ENCODE measurements around the gene ACTR3C.

ACTR3C gene

GRCh38 chr7:150336746-150337145 is 13.4 kb upstream of the ACTR3C start:
- no peak overlapping the region for H3K4me3 ChIP-seq (ENCODE audit: insufficient read depth, low read depth, low read length, poor library complexity, severe bottlenecking)
- peaks cover 3% of the 10 kb centered on the region for H3K36me3 ChIP-seq (ENCODE audit: control insufficient read depth, insufficient read depth, low read length)
- DNase-seq, result no peak
- no peaks in the 10 kb centered on the region for H3K9me3 ChIP-seq (ENCODE audit: control insufficient read depth, low read length)
- peaks cover 10% of the 10 kb centered on the region for H3K27me3 ChIP-seq (replicated peaks; ENCODE audit: control insufficient read depth, insufficient read depth, low read length, poor library complexity, severe bottlenecking)
- H3K4me1 ChIP-seq (ENCODE audit: control insufficient read depth, insufficient read depth, low read length, poor library complexity, severe bottlenecking), result no peaks in the 10 kb centered on the region
- no peak overlapping the region for H3K27ac ChIP-seq (ENCODE audit: insufficient read depth, low read length, poor library complexity, severe bottlenecking)

- DNase-seq, result no peak
- no peaks in the 10 kb centered on the region for H3K9me3 ChIP-seq (ENCODE audit: control insufficient read depth, low read length)
- no peaks in the 10 kb centered on the region for H3K4me1 ChIP-seq (ENCODE audit: control insufficient read depth, insufficient read depth, low read length, poor library complexity, severe bottlenecking)
- peaks cover 5% of the 10 kb centered on the region for H3K27me3 ChIP-seq (replicated peaks; ENCODE audit: control insufficient read depth, insufficient read depth, low read length, poor library complexity, severe bottlenecking)
- peaks cover 3% of the 10 kb centered on the region for H3K36me3 ChIP-seq (ENCODE audit: control insufficient read depth, insufficient read depth, low read length)
- H3K27ac ChIP-seq (ENCODE audit: insufficient read depth, low read length, poor library complexity, severe bottlenecking), result no peak overlapping the region
- H3K4me3 ChIP-seq (ENCODE audit: insufficient read depth, low read depth, low read length, poor library complexity, severe bottlenecking), result no peak overlapping the region
Measured at GRCh38 chr7:150335774-150336112, 12.4 kb upstream of the ACTR3C start.

GRCh38 chr7:150335108-150335773 is 11.9 kb upstream of the ACTR3C start:
- H3K27ac ChIP-seq (ENCODE audit: insufficient read depth, low read length, poor library complexity, severe bottlenecking), result no peak overlapping the region
- no peaks in the 10 kb centered on the region for H3K9me3 ChIP-seq (ENCODE audit: control insufficient read depth, low read length)
- no peak overlapping the region for H3K4me3 ChIP-seq (ENCODE audit: insufficient read depth, low read depth, low read length, poor library complexity, severe bottlenecking)
- H3K4me1 ChIP-seq (ENCODE audit: control insufficient read depth, insufficient read depth, low read length, poor library complexity, severe bottlenecking), result no peaks in the 10 kb centered on the region
- H3K27me3 ChIP-seq (replicated peaks; ENCODE audit: control insufficient read depth, insufficient read depth, low read length, poor library complexity, severe bottlenecking), result peaks cover 1% of the 10 kb centered on the region
- H3K36me3 ChIP-seq (ENCODE audit: control insufficient read depth, insufficient read depth, low read length), result peaks cover 8% of the 10 kb centered on the region
- no peak for DNase-seq

- peaks cover 17% of the 10 kb centered on the region for H3K36me3 ChIP-seq (ENCODE audit: control insufficient read depth, insufficient read depth, low read length)
- no peaks in the 10 kb centered on the region for H3K27me3 ChIP-seq (replicated peaks; ENCODE audit: control insufficient read depth, insufficient read depth, low read length, poor library complexity, severe bottlenecking)
- DNase-seq, result no peak
- no peak overlapping the region for H3K27ac ChIP-seq (ENCODE audit: insufficient read depth, low read length, poor library complexity, severe bottlenecking)
- no peaks in the 10 kb centered on the region for H3K9me3 ChIP-seq (ENCODE audit: control insufficient read depth, low read length)
- no peak overlapping the region for H3K4me3 ChIP-seq (ENCODE audit: insufficient read depth, low read depth, low read length, poor library complexity, severe bottlenecking)
- H3K4me1 ChIP-seq (ENCODE audit: control insufficient read depth, insufficient read depth, low read length, poor library complexity, severe bottlenecking), result no peaks in the 10 kb centered on the region
Measured at GRCh38 chr7:150334108-150334507, 10.8 kb upstream of the ACTR3C start.

GRCh38 chr7:150333659-150334058 is 10.3 kb upstream of the ACTR3C start:
- Histone ChIP-seq H3K4me3 (ENCODE audit: insufficient read depth, low read depth, low read length, poor library complexity, severe bottlenecking) (no peak overlapping the region), H3K9me3 (ENCODE audit: control insufficient read depth, low read length) (no peaks in the 10 kb centered on the region), H3K36me3 (ENCODE audit: control insufficient read depth, insufficient read depth, low read length) (peaks cover 19% of the 10 kb centered on the region), H3K27ac (ENCODE audit: insufficient read depth, low read length, poor library complexity, severe bottlenecking) (no peak overlapping the region), H3K27me3 (replicated peaks; ENCODE audit: control insufficient read depth, insufficient read depth, low read length, poor library complexity, severe bottlenecking) (no peaks in the 10 kb centered on the region), H3K4me1 (ENCODE audit: control insufficient read depth, insufficient read depth, low read length, poor library complexity, severe bottlenecking) (no peaks in the 10 kb centered on the region)
- no peak for DNase-seq

GRCh38 chr7:150332852-150333635 is 9.7 kb upstream of the ACTR3C start:
- no peaks in the 10 kb centered on the region for H3K9me3 ChIP-seq (ENCODE audit: control insufficient read depth, low read length)
- no peak for DNase-seq
- H3K27me3 ChIP-seq (replicated peaks; ENCODE audit: control insufficient read depth, insufficient read depth, low read length, poor library complexity, severe bottlenecking), result no peaks in the 10 kb centered on the region
- H3K4me1 ChIP-seq (ENCODE audit: control insufficient read depth, insufficient read depth, low read length, poor library complexity, severe bottlenecking), result no peaks in the 10 kb centered on the region
- no peak overlapping the region for H3K4me3 ChIP-seq (ENCODE audit: insufficient read depth, low read depth, low read length, poor library complexity, severe bottlenecking)
- peaks cover 24% of the 10 kb centered on the region for H3K36me3 ChIP-seq (ENCODE audit: control insufficient read depth, insufficient read depth, low read length)
- H3K27ac ChIP-seq (ENCODE audit: insufficient read depth, low read length, poor library complexity, severe bottlenecking), result no peak overlapping the region

GRCh38 chr7:150330211-150330885 is 7.0 kb upstream of the ACTR3C start:
- H3K27me3 ChIP-seq (replicated peaks; ENCODE audit: control insufficient read depth, insufficient read depth, low read length, poor library complexity, severe bottlenecking), result no peaks in the 10 kb centered on the region
- no peaks in the 10 kb centered on the region for H3K9me3 ChIP-seq (ENCODE audit: control insufficient read depth, low read length)
- no peak overlapping the region for H3K27ac ChIP-seq (ENCODE audit: insufficient read depth, low read length, poor library complexity, severe bottlenecking)
- no peak overlapping the region for H3K4me3 ChIP-seq (ENCODE audit: insufficient read depth, low read depth, low read length, poor library complexity, severe bottlenecking)
- H3K4me1 ChIP-seq (ENCODE audit: control insufficient read depth, insufficient read depth, low read length, poor library complexity, severe bottlenecking), result no peaks in the 10 kb centered on the region
- DNase-seq, result no peak
- H3K36me3 ChIP-seq (ENCODE audit: control insufficient read depth, insufficient read depth, low read length), result peaks cover 31% of the 10 kb centered on the region

- Histone ChIP-seq H3K4me1 (ENCODE audit: control insufficient read depth, insufficient read depth, low read length, poor library complexity, severe bottlenecking) (peaks cover under 1% of the 10 kb centered on the region), H3K27ac (ENCODE audit: insufficient read depth, low read length, poor library complexity, severe bottlenecking) (no peak overlapping the region), H3K27me3 (replicated peaks; ENCODE audit: control insufficient read depth, insufficient read depth, low read length, poor library complexity, severe bottlenecking) (no peaks in the 10 kb centered on the region), H3K36me3 (ENCODE audit: control insufficient read depth, insufficient read depth, low read length) (peaks cover 31% of the 10 kb centered on the region), H3K4me3 (ENCODE audit: insufficient read depth, low read depth, low read length, poor library complexity, severe bottlenecking) (no peak overlapping the region), H3K9me3 (ENCODE audit: control insufficient read depth, low read length) (no peaks in the 10 kb centered on the region)
- DNase-seq, result no peak
Measured at GRCh38 chr7:150329331-150330120, 6.2 kb upstream of the ACTR3C start.

GRCh38 chr7:150327308-150327707 is 4.0 kb upstream of the ACTR3C start:
- Histone ChIP-seq H3K4me3 (ENCODE audit: insufficient read depth, low read depth, low read length, poor library complexity, severe bottlenecking) (no peak overlapping the region), H3K9me3 (ENCODE audit: control insufficient read depth, low read length) (no peaks in the 10 kb centered on the region), H3K4me1 (ENCODE audit: control insufficient read depth, insufficient read depth, low read length, poor library complexity, severe bottlenecking) (peaks cover 11% of the 10 kb centered on the region), H3K27me3 (replicated peaks; ENCODE audit: control insufficient read depth, insufficient read depth, low read length, poor library complexity, severe bottlenecking) (no peaks in the 10 kb centered on the region), H3K27ac (ENCODE audit: insufficient read depth, low read length, poor library complexity, severe bottlenecking) (no peak overlapping the region), H3K36me3 (ENCODE audit: control insufficient read depth, insufficient read depth, low read length) (peaks cover 31% of the 10 kb centered on the region)
- no peak for DNase-seq
